ENCODE results near the gene IFNA21. TPM values are rescaled to one million over a fixed set of nuclear protein-coding genes. Genes with fewer than 3 reads are reported as not detected.
"Not testable (repeated sequence)": the region's sequence is repeated elsewhere in the genome, so short reads cannot be mapped to it uniquely, and the experiment has no call there.

The IFNA21 gene
- not detected in 2 replicates for total RNA-seq (2014; rRNA removed; shearing (Covaris generic))

- DNase-seq (ENCODE audit: low read depth): not testable (repeated sequence)
Measured at GRCh38 chr9:21166560-21166959, at the start of gene IFNA21. Gene IFNA21, minus strand, starts transcription at chr9:21166660. Its CDS starts 48 bp downstream, at chr9:21166612.

DNA sequence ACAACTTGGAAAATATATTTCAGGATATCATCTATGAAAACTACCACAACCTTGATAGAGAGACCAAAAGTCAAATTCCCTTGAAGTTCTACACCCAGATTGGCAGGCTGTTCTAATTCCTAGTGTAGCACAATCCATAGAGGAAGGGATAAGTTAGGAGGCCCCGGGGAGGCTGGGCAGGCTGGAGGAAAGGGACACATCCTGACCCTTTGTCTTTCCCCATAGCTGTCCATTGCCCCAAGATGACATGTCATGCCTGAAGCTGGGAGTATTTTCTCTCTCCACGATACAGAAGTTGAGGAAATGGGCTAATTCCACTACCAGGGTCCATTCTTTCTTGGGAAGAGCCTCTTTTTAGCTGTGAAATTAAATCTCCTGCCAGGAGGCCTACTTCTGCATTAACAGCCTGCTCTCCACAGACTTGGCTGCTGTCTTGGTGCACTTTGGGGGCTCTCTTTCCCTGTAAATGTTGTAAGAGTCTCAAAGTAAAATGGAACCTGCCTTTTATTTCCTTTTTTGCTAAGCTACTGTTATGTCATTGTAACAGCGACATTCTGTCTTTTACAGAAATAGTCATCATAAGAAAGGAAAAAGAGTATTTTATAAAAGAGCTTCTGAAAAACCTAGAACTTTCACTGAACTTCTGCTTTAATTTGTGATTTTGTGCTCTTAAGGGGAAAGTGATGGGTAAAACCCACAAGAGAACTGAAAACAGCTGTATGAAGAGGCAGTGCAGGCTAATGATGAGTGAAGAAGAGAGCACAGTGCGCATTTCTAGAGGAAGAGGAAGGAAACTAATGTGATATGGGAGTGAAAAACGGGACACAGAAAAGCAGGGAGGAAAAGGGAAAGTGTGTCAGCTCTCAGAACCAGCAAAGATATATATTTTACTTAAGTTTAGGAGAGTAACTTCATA is 47.2 kb upstream of the IFNA21 start:
- DNase-seq (ENCODE audit: low read depth): not testable (repeated sequence)

- not testable (repeated sequence) for DNase-seq (ENCODE audit: low read depth)
Measured at GRCh38 chr9:21212160-21212559, 45.7 kb upstream of the IFNA21 start.

DNA sequence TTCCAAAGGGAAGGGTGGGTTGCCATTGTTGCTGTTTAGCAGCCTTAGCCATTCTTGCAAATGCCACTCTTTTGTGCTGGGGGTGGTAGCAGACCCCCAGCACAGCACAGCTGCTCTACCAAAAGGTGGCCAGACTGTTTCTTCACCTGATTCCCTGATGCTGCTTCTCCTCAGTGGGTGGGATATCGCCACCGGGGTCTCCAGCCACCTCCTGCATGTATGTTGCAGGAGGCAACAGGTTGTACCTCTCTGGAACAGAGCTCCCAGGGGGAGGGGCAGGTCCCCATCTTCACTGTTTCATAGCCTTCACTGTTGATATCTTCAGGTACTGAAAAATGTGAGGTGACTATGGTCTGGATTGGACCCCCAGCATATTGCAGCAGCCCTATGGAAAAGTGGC is 44.3 kb upstream of the IFNA21 start:
- not testable (repeated sequence) for DNase-seq (ENCODE audit: low read depth)

- DNase-seq (ENCODE audit: low read depth): no peak
Measured at GRCh38 chr9:21210311-21210710, 43.9 kb upstream of the IFNA21 start.

DNA sequence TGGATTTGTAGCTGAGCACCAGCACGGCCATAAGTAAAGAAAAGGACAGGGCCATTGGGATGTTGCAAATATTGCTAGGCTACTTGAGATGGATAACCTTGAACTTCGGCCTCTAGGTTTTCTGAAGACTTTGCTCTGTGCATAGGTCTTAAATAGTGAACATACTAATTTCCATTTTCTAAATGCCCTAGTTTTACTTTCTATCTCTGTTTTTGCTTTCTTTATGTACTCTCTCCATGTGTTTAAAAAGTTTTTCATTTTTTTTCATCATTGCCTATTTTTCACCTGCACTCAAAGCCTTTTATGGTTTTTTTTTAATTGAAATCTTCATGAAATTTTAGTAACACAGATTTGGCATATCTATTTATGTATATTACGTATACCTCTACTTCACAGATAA is 40.6 kb upstream of the IFNA21 start, which contains the start of gene IFNA10:
Gene IFNA10 (minus strand): TSS at position 101 of the 400 bp plus-strand sequence. CDS start 46 bp downstream, at position 55.
- not testable (repeated sequence) for DNase-seq (ENCODE audit: low read depth)

GRCh38 chr9:21205204-21205603 is 38.7 kb upstream of the IFNA21 start:
- DNase-seq (ENCODE audit: low read depth): no peak

GRCh38 chr9:21202105-21202504 is 35.6 kb upstream of the IFNA21 start, which contains the start of gene IFNA7:
Gene IFNA7, minus strand, starts transcription at chr9:21202205. Its CDS starts 40 bp downstream, at chr9:21202165.
- DNase-seq (ENCODE audit: low read depth): not testable (repeated sequence)

DNA sequence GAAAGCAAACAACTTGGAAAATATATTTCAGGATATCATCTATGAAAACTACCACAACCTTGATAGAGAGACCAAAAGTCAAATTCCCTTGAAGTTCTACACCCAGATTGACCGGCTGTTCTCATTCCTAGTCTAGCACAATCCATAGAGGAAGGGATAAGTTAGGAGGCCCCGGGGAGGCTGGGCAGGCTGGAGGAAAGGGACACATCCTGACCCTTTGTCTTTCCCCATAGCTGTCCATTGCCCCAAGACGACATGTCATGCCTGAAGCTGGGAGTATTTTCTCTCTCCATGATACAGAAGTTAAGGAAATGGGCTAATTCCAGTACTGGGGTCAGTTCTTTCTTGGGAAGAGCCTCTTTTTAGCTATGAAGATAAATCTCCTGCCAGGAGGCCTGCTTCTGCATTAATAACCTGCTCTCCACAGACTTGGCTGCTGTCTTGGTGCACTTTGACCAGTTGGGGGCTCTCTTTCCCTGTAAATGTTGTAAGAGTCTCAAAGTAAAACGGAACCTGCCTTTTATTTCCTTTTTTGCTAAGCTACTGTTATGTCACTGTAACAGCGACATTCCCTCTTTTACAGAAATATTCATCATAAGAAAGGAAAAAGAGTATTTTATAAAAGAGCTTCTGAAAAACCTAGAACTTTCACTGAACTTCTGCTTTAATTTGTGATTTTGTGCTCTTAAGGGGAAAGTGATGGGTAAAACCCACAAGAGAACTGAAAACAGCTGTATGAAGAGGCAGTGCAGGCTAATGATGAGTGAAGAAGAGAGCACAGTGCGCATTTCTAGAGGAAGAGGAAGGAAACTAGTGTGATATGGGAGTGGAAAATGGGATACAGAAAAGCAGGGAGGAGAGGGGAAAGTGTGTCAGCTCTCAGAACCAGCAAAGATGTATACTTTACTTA is 28.7 kb upstream of the IFNA21 start:
- not testable (repeated sequence) for DNase-seq (ENCODE audit: low read depth)

DNA sequence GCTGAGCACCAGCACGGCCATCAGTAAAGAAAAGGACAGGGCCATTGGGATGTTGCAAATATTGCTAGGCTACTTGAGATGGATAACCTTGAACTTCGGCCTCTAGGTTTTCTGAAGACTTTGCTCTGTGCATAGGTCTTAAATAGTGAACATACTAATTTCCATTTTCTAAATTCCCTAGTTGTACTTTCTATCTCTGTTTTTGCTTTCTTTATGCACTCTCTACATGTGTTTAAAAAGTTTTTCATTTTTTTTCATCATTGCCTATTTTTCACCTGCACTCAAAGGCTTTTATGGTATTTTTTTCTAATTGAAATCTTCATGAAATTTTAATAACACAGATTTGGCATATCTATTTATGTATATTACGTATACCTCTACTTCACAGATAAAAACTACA is 21.0 kb upstream of the IFNA21 start, which contains the start of gene IFNA4:
Gene IFNA4 (minus strand): TSS at position 101 of the 400 bp plus-strand sequence. CDS start 56 bp downstream, at position 45.
- DNase-seq (ENCODE audit: low read depth): not testable (repeated sequence)

- DNase-seq (ENCODE audit: low read depth): not testable (repeated sequence)
Measured at GRCh38 chr9:21182810-21183736, 16.6 kb upstream of the IFNA21 start.

- DNase-seq (ENCODE audit: low read depth): no peak
Measured at GRCh38 chr9:21174671-21175070, 8.2 kb upstream of the IFNA21 start.

DNA sequence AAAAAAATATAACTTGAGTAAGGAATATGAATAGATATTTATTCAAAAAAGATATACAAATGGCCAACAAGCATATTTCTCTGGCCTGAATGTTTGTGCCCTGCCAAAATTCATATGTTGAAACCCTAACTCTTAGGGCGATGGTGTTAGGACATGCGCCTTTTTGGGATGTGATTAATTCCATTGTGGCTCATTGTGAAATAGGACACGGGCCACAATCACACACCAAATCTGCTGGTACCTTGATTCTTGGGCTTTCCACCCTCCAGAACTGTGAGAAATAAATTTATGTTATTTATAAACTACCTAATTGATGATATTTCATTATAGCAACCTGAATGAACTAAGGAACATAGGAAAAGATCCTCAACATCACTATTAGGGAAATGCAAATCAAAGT is 5.7 kb upstream of the IFNA21 start:
- DNase-seq (ENCODE audit: low read depth): no peak

GRCh38 chr9:21171351-21171750 is 4.9 kb upstream of the IFNA21 start:
- DNase-seq (ENCODE audit: low read depth): no peak

- DNase-seq (ENCODE audit: low read depth): no peak
Measured at GRCh38 chr9:21165516-21165915, 944 bp downstream of the IFNA21 start.

- no peak for DNase-seq (ENCODE audit: low read depth)
Measured at GRCh38 chr9:21160178-21160577, 6.3 kb downstream of the IFNA21 start.

- DNase-seq (ENCODE audit: low read depth): no peak
Measured at GRCh38 chr9:21155501-21155900, 11.0 kb downstream of the IFNA21 start.

- no peak for DNase-seq (ENCODE audit: low read depth)
Measured at GRCh38 chr9:21154018-21154608, 12.3 kb downstream of the IFNA21 start.

DNA sequence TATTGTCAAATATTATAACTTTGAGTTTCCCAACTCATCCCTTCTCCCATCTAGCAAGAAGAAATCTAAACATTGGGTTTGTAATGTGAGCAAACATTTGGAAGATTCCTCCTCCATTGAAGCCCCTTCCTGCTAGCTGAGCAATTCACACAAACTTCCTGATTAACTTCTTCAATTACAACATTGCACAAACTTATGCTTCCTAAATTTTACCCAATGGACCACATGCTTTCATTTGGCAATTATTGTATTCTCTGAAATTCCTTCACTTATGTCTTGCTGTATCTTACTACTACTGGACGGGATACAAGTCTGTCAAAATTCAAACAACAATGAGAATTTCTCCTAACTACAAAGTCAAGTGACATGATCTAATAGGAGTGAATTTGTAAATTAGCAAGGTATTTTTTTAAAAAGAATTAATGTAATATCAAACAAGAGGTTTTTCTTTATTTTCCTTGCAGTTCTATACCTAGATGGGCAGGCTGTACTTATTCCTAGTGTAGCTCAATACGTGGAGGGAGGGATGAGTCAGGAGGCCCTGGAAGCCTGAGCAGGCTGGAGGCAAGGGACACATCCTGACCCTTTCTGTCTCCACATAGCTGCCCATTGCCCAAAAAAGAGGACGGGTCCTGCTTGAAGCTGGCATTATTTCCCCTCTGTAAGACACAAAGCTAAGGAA is 13.0 kb downstream of the IFNA21 start:
- no peak for DNase-seq (ENCODE audit: low read depth)

DNA sequence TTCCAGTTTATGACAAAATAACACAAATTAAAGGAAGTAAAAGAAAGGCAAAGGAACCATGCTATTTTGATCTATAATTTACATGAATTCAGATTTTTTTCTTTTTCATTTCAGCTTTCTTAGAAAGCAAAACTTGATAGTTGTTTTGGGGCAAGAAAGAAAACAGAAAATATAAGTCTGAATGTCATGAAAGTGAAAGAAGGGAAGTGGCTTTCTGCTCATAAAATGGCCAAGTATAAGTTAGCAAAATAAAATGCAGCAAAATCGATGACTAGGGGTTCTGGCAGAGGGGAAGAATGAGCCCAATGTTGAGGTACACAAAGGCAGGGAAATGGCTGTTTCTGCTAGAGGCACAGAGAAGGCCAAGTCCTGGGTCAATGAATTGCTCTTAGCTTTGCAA is 21.9 kb downstream of the IFNA21 start:
- no peak for DNase-seq (ENCODE audit: low read depth)

Data from Daoy (cell line).